ENCODE measurements around the gene PODNL1.

DNA sequence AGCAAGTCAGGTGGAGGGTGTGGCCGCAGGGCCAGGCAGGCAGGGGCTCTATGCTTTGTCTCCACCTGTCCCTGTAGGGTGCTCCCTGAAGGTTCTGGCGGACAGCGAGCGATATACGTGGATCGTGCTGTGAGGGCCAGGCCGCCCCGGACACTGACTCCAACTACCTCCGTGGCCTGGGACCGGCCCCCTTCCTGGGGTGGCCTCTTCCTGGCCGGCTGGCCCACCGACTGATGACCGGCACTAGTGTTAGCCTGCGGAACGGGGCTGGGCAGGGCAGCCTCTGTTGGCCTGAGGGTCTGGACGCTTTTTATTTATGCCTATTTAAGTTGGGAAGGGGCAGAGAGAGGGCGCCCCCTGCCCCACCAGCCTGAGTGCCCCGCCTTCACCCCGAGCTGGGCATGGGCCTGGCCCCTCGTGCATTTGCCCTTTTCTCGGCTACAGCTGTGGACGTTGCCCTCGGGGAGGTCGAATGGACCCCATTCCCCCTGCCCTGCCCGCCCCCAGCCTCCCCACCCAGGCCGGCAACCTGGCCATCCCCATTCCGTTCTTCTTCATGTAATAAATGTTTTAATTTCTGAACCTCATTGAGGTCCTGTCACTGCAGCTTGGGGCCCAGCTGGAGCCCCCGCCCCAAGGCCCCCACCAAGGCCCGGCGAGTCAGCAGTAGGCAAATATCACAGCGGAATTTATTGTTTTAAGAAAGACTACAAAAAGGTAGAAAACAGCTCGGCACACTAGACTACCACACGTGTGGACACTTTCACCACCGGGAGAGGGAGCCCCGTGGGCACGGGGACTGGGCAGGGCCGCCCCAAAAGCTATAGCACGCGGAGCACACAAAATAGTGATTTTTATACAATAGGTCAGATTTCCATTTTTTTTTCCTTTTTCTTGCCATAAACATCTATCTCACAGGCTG lies 22.9 kb upstream of the PODNL1 start:
- TF ChIP-seq POLR2A (IDR thresholded peaks at IDR 0.05), result no peak
- TF ChIP-seq, protein P1, sequence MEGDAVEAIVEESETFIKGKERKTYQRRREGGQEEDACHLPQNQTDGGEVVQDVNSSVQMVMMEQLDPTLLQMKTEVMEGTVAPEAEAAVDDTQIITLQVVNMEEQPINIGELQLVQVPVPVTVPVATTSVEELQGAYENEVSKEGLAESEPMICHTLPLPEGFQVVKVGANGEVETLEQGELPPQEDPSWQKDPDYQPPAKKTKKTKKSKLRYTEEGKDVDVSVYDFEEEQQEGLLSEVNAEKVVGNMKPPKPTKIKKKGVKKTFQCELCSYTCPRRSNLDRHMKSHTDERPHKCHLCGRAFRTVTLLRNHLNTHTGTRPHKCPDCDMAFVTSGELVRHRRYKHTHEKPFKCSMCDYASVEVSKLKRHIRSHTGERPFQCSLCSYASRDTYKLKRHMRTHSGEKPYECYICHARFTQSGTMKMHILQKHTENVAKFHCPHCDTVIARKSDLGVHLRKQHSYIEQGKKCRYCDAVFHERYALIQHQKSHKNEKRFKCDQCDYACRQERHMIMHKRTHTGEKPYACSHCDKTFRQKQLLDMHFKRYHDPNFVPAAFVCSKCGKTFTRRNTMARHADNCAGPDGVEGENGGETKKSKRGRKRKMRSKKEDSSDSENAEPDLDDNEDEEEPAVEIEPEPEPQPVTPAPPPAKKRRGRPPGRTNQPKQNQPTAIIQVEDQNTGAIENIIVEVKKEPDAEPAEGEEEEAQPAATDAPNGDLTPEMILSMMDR (IDR thresholded peaks at IDR 0.05), result no peak

All from breast epithelium (tissue), 3 donors.